NCI-H82 treated with DMSO at 0.1 percent for 48 hours (cell line): Measurements from ENCODE around the gene DAD1.
A peak's percentile ranks its signal among the peaks of the same experiment; 100 is the strongest.
"Not testable (repeated sequence)": the region's sequence is repeated elsewhere in the genome, so short reads cannot be mapped to it uniquely, and the experiment has no call there.

ENCODE experiments used
- DNase-seq: peaks from one replicate; lab custom pipeline; 2025; ENCODE audit not compliant: unreplicated experiment; lab: John Stamatoyannopoulos, UW

Gene DAD1

DNA sequence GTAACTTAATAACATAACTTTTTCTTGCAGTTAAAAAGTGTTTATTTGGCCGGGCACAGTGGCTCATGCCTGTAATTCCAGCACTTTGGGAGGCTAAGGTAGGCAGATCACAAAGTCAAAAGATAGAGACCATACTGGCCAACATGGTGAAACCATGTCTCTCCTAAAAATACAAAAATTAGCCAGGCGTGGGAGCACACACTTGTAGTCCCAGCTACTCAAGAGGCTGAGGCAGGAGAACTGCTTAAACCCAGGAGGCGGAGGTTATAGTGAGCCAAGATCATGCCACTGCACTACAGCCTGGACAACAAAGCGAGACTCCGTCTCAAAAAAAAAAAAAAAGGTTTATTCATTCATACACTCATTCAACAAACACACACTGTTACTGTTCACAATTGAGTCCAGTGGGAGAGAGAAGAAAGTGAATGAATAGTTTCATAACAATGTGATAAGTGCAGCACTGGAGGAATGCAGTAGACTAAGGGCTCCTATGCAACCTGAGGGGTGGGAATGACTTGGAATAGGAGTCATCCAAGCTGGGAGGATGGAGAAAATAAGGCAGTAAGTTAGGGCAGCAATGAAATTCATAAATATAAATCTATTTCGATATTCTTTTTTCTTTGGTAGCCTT, 19.8 kb downstream of the DAD1 start:
- no peak for DNase-seq

GRCh38 chr14:22567437-22567836, 21.6 kb downstream of the DAD1 start:
- DNase-seq: peak; percentile 28

GRCh38 chr14:22566845-22567244, 22.2 kb downstream of the DAD1 start:
- DNase-seq: no peak

GRCh38 chr14:22566266-22566665, 22.8 kb downstream of the DAD1 start:
- not testable (repeated sequence) for DNase-seq

DNA sequence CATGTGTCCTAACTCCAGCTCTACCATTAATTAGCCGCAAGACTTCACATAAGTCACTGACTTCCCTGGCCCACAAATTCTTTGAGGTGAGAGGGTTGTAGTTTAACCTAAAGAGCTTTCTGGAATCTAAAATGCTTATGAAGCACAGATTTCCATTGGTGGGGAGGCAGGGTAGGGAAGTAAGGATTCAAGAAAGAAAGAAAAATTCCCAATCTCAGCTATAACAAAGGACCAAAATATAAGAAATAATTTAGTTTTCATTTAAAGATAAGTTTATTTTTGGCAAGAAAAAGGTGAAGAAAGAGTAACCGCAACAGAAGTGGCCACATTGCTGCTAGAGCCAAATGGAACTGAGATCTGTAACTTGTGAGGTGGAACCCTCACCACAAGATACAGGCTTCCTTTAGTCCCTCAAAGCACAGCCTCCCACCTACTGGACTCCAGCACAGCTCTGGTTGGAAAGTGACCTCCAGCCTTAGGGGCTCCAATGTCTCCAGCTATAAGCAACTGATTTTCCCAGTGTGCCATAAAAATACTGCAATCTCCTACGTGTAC, 23.6 kb downstream of the DAD1 start:
- DNase-seq: no peak

- no peak for DNase-seq
These were observed 24.6 kb downstream of the DAD1 start for GRCh38 chr14:22564463-22564862.

- DNase-seq: no peak
These were observed 25.0 kb downstream of the DAD1 start for GRCh38 chr14:22563987-22564386.

- DNase-seq: no peak
These were observed 27.1 kb downstream of the DAD1 start for GRCh38 chr14:22561661-22562579.

GRCh38 chr14:22561366-22561660, 27.7 kb downstream of the DAD1 start:
- no peak for DNase-seq

- no peak for DNase-seq
These were observed 28.2 kb downstream of the DAD1 start for GRCh38 chr14:22560662-22561365.

DNA sequence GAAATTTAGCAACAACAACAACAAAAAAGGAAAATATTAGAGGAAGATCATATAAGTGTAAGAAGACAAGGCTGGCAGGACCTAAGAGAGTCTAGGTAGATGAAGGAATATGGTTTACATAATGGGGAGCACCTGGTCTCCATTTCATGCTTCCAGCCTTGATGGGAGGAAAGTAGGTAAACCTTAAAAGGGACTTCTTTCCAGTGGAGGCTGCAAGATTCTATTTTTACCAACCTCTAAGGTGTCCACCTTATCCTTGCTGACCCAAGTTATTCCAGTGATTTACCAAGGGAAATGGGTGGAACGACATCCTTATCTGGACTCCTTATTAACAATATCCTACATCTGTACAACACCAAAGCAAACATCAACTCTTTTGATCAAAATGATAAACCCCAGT, 30.0 kb downstream of the DAD1 start:
- no peak for DNase-seq

DNA sequence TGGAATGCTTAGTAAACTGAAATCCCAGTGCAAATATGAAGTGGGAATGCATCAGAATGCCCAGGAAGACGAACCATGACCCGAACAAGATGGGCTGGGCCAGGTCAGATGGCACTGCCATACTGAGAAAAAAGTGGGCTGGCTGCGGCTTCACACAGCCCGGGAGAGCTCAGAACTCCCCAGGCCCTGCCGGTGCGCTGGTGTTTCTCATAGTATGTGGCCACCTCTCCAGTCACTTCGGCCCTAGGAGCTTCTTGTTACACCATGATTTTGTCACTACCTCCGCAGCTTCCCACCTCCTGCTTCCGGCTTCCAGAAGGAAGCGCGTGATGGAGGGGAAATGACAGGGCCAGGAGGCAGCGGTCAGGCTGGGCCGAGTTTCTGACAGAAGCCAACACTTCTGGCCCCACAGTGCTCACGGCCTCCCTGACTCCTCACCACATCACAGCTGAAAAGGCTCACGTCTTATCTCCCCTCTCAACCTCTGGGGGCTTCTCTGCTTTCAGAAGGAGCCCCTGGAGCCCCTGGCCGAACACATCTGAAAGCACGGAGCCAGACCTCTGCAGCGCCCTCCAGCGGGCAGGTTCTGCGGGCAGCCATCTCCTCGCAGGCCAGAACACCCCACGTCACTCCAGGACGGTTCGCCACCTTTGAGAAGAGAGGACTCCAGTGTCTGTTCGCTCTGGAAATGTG, 30.7 kb downstream of the DAD1 start:
- DNase-seq: no peak

DNA sequence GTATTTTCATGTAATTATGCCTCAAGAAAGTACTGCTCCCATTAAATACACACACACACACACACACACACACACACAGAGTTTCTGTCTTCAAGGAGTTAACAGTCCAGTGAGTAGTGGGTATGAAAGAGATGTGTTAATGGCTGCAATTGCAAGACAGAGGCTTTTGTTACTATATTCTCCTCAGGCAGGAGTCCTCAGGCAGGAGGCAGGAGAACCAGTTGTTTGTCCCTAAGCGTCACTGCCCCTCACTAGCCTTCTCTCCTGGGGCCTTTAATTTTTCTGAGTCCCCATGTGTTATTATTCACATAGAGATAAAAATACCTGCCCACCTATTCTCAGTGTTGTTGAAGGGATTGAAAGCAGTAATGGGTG, 31.2 kb downstream of the DAD1 start:
- DNase-seq: no peak

GRCh38 chr14:22556990-22557623, 31.9 kb downstream of the DAD1 start:
- DNase-seq: no peak

DNA sequence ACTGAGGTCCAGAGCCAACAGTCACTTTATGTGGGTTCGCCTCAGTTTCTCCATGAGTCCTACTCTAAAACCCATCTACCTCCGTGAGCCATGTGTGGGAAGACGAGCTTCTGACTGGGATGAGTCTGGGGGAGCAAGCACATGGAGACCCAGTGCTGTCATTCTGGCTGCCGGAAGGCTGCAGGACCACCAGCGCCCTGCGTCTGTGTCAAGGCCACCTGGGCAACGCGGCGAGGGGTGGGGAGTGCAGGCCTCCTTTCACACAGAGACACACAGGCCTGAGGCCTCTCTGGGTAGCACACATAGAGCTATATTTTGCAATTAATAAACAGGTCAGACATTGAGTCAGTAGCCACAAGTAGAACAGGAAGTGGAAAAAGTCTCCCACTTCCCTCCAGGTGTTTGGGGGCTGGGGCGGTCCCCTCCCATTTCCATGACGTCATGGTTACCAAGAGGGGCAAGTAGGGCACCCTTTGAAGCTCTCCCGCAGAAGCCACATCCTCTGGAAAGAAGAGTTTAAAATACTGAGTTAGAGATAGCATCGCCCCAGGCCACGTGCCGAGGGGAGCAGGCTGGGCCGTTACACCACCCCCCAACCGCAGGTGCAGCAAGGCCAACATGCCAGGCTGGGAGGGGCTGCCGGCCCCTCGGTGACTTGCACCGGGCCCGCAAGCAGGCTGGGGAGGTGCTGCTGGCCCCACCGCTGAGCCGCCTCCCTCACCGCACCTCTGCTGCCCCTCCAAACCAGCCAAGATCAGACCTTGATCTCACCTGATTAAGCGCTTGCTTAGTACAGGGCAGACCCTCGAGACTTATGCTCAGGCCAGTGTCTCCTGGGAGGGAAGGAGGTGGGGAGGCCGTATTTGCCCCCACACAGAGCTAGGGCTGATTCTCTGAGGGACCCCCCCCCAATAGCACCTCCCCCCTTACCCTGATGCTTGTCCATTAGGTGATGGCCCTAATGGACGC, 32.7 kb downstream of the DAD1 start:
- no peak for DNase-seq

- DNase-seq: no peak
These were observed 33.5 kb downstream of the DAD1 start for GRCh38 chr14:22555384-22556011.

- no peak for DNase-seq
These were observed 34.3 kb downstream of the DAD1 start for GRCh38 chr14:22554498-22555383.

- not testable (repeated sequence) for DNase-seq
These were observed 35.0 kb downstream of the DAD1 start for GRCh38 chr14:22553861-22554497.
